Measurements from ENCODE around the gene ABI1. TPM values are rescaled to one million over a fixed set of nuclear protein-coding genes. Genes with fewer than 3 reads are reported as not detected.

Gene ABI1
- total and polyA plus RNA-seq, 2 of the 13 experiments (the other 11 are each of a cell fraction or from before 2014, with no cell fraction given): 20.9 to 22.9 TPM

DNA sequence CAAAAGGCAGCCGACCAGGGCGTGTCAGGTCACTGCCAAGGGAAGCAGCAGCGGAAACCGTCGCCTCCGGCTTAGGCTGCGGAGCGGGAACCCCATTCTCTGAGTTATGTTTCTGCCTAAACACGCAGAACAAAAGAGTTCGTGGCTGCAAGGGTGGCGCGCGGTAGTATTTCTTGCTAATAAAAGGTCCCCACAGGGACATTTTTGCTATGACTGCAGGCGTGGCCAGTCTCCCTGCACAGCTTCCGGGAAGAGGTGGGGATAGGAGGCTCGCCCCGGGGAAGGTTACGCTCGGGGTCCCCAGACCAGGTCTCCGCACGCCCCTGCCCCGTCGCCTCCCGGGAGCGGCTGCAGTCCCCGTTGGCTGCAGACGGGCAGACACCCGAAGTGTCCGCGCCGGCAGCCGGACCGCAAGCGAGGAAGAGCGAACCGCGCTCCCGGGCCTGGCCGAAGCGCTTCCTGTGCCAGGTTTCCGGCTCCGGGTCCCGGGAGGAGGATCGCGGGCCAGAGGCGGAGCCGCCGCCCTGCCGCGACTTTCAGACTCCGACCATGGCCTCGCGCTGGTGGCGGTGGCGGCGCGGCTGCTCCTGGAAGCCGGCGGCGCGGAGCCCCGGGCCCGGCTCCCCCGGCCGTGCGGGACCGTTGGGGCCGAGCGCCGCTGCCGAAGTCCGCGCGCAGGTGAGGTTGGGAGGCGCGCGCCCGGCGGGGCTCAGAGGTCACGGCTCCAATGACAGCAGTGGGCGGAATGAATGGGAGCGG lies 163.4 kb downstream of the ABI1 start, which contains the start of gene PDSS1 (continued):
- TF ChIP-seq, protein P1, sequence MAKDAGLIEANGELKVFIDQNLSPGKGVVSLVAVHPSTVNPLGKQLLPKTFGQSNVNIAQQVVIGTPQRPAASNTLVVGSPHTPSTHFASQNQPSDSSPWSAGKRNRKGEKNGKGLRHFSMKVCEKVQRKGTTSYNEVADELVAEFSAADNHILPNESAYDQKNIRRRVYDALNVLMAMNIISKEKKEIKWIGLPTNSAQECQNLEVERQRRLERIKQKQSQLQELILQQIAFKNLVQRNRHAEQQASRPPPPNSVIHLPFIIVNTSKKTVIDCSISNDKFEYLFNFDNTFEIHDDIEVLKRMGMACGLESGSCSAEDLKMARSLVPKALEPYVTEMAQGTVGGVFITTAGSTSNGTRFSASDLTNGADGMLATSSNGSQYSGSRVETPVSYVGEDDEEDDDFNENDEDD (CRISPR knock-in tag; IDR thresholded peaks at IDR 0.05; ENCODE audit: borderline replicate concordance): peak; percentile 75
- TF ChIP-seq ZNF546 (CRISPR knock-in tag; conservative IDR thresholded peaks at IDR 0.05): peak; percentile 68; the same call in 1 of the 2 replicates
- TF ChIP-seq SMAD3 (CRISPR knock-in tag; IDR thresholded peaks at IDR 0.05): no peak
- TF ChIP-seq ZBTB7B (CRISPR knock-in tag; IDR thresholded peaks at IDR 0.05): peak; percentile 41
- TF ChIP-seq SKI (IDR thresholded peaks at IDR 0.05; ENCODE audit: partially characterized antibody): no peak
- TF ChIP-seq CC2D1A (CRISPR knock-in tag; IDR thresholded peaks at IDR 0.05): no peak
- TF ChIP-seq JDP2 (CRISPR knock-in tag; IDR thresholded peaks at IDR 0.05; ENCODE audit: borderline replicate concordance): no peak; the same call in 1 of the 2 replicates
- no peak for TF ChIP-seq ZSCAN30 (CRISPR knock-in tag; IDR thresholded peaks at IDR 0.05)
- TF ChIP-seq MXD4 (CRISPR knock-in tag; IDR thresholded peaks at IDR 0.05): peak; percentile 96
- TF ChIP-seq ZNF598 (CRISPR knock-in tag; IDR thresholded peaks at IDR 0.05; ENCODE audit: borderline replicate concordance): no peak
- TF ChIP-seq, protein P2, sequence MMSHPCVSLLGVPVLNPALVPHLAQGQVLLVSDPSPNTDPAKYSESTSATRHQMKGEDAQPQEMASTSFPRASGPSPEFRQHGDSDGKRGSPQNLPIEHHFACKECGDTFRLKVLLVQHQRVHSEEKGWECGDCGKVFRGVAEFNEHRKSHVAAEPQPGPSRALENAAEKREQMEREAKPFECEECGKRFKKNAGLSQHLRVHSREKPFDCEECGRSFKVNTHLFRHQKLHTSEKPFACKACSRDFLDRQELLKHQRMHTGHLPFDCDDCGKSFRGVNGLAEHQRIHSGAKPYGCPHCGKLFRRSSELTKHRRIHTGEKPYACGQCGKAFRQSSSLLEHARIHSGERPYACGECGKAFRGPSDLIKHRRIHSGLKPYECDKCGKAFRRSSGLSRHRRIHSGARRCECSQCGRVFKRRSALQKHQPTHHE (CRISPR knock-in tag; IDR thresholded peaks at IDR 0.05; ENCODE audit: borderline replicate concordance): no peak
- no peak for TF ChIP-seq HHEX (CRISPR knock-in tag; IDR thresholded peaks at IDR 0.05)
- no peak for TF ChIP-seq ZEB1 (IDR thresholded peaks at IDR 0.05; ENCODE audit: insufficient replicate concordance, low read depth)
- TF ChIP-seq, protein P3, sequence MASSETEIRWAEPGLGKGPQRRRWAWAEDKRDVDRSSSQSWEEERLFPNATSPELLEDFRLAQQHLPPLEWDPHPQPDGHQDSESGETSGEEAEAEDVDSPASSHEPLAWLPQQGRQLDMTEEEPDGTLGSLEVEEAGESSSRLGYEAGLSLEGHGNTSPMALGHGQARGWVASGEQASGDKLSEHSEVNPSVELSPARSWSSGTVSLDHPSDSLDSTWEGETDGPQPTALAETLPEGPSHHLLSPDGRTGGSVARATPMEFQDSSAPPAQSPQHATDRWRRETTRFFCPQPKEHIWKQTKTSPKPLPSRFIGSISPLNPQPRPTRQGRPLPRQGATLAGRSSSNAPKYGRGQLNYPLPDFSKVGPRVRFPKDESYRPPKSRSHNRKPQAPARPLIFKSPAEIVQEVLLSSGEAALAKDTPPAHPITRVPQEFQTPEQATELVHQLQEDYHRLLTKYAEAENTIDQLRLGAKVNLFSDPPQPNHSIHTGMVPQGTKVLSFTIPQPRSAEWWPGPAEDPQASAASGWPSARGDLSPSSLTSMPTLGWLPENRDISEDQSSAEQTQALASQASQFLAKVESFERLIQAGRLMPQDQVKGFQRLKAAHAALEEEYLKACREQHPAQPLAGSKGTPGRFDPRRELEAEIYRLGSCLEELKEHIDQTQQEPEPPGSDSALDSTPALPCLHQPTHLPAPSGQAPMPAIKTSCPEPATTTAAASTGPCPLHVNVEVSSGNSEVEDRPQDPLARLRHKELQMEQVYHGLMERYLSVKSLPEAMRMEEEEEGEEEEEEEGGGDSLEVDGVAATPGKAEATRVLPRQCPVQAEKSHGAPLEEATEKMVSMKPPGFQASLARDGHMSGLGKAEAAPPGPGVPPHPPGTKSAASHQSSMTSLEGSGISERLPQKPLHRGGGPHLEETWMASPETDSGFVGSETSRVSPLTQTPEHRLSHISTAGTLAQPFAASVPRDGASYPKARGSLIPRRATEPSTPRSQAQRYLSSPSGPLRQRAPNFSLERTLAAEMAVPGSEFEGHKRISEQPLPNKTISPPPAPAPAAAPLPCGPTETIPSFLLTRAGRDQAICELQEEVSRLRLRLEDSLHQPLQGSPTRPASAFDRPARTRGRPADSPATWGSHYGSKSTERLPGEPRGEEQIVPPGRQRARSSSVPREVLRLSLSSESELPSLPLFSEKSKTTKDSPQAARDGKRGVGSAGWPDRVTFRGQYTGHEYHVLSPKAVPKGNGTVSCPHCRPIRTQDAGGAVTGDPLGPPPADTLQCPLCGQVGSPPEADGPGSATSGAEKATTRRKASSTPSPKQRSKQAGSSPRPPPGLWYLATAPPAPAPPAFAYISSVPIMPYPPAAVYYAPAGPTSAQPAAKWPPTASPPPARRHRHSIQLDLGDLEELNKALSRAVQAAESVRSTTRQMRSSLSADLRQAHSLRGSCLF (CRISPR knock-in tag; IDR thresholded peaks at IDR 0.05; ENCODE audit: borderline replicate concordance): no peak
- TF ChIP-seq ZNF10 (CRISPR knock-in tag; IDR thresholded peaks at IDR 0.05; ENCODE audit: borderline replicate concordance, low read depth): no peak
- no peak for TF ChIP-seq ZFP1 (CRISPR knock-in tag; IDR thresholded peaks at IDR 0.05)
- no peak for TF ChIP-seq PRPF4 (IDR thresholded peaks at IDR 0.05; ENCODE audit: low read depth, low read length, poor library complexity, severe bottlenecking)
- TF ChIP-seq ZNF367 (CRISPR knock-in tag; IDR thresholded peaks at IDR 0.05; ENCODE audit: borderline replicate concordance): no peak
- TF ChIP-seq MIXL1 (CRISPR knock-in tag; IDR thresholded peaks at IDR 0.05): no peak
- TF ChIP-seq ZNF282 (IDR thresholded peaks at IDR 0.05; ENCODE audit: partially characterized antibody): no peak
- TF ChIP-seq, protein P4, sequence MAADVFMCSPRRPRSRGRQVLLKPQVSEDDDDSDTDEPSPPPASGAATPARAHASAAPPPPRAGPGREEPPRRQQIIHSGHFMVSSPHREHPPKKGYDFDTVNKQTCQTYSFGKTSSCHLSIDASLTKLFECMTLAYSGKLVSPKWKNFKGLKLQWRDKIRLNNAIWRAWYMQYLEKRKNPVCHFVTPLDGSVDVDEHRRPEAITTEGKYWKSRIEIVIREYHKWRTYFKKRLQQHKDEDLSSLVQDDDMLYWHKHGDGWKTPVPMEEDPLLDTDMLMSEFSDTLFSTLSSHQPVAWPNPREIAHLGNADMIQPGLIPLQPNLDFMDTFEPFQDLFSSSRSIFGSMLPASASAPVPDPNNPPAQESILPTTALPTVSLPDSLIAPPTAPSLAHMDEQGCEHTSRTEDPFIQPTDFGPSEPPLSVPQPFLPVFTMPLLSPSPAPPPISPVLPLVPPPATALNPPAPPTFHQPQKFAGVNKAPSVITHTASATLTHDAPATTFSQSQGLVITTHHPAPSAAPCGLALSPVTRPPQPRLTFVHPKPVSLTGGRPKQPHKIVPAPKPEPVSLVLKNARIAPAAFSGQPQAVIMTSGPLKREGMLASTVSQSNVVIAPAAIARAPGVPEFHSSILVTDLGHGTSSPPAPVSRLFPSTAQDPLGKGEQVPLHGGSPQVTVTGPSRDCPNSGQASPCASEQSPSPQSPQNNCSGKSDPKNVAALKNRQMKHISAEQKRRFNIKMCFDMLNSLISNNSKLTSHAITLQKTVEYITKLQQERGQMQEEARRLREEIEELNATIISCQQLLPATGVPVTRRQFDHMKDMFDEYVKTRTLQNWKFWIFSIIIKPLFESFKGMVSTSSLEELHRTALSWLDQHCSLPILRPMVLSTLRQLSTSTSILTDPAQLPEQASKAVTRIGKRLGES (CRISPR knock-in tag; IDR thresholded peaks at IDR 0.05; ENCODE audit: borderline replicate concordance): no peak
